NCI-H1048 (cell line): Measurements from ENCODE around the gene VIPAS39.

ENCODE experiments used
- DNase-seq: peaks from one replicate; lab custom pipeline; 2025; lab: John Stamatoyannopoulos, UW

Gene VIPAS39

DNA sequence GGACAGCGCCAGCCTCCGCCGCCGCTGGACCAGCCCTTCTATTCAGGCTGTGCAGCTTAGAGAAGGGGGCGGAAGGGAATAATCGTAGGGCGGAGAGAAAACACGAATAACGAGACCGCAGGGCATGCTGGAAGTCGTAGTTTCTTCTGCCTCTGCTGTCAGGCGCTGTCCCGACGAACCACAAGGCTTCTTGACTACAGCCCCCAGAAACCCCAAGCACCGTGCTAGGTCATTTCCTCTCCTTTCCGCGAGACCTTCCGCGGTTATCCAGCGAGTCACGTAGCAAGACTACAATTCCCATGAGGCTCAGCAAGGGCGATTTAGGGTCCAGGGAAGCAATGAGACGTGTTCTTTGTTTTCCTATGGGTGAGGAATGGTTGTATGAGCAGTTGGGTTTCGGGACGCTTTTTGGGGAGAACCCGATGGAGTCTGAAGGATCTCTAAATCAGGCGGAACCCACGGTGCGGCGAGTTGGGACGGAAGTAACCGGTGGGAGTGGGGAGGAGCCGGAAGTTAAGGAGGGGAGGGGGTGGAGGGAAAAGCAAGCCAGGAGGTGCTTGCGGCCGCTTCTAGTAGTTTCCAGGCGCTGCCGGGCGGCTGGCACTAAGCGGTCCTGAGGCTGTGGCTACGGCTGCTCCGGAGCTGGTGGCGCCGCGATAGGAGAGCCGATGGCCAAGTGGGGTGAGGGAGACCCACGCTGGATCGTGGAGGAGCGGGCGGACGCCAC lies at the start of gene VIPAS39, which contains the start of gene AHSA1:
Gene VIPAS39, minus strand, starts transcription at position 80 of the 727 bp plus-strand sequence. CDS start 3,499 bp downstream, outside the sequence.
Gene AHSA1, plus strand, starts transcription at position 572 of the 727 bp plus-strand sequence. Its CDS starts 97 bp downstream, at position 669.
- DNase-seq: peak; percentile 93

DNA sequence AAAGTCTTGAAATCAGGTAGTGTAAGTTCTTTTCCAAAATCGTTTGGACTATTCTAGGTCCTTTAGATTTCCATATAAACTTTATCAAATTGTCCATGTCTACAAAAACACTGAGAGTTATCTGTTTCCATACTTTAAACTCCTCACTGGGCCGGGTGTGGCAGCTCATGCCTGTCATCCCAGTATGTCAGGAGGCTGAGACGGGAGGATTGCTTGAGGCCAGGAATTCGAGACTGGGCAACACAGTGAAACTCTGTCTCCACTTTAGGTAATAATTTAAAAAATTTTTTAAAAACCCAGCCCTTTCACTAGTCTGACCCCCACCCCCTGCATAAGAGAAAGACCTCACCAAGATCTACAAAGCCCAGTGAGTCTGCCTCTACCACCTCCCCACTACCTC lies 47.6 kb upstream of the VIPAS39 start:
- DNase-seq: no peak

DNA sequence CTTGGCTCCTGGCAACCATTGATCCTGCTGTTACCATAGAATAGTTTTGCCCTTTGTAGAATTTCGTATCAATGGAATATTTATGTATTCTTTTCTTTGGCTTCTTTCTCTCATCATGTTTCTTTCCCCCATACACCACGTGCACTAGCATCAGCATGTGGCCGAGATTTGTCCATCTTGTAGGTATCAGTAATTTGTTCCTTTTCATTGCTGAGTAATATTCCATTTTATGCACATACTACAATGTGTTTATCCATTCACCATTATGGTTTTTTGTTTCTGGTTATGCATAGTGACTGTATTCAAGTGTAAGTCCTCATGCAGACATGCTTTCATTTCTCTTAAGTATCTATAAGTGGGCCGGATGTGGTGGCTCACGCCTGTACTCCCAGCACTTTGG lies 45.7 kb upstream of the VIPAS39 start:
- no peak for DNase-seq

DNA sequence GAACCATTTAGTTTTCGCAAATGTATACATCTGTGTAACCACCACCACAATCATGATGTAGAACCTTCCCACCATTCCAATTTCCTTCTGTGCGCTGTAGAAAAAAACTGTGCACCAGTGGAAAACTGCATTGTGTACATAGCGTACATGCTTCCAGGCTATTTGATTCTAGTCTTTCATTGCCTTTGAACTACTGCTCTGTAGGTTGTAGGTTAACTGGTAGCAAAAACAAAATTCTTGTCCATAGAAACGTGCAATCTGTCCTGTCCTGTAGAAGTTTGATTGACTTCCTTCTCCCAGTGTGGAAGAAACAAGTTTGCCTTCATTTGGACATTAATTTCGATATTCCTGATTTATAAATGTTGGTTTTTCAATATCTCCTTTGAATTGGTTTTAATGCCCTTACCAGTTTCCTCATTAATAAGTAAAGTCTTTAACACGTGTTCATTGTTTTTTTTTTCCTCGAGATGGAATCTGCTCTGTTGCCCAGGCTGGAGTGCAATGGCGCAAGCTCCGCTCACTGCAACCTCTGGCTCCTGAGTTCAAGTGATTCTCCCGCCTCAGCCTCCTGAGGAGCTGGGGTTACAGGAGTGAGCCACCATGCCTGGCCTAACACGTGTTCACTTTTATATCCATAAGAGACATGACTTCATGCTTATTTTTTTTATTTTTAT lies 44.8 kb upstream of the VIPAS39 start:
- no peak for DNase-seq

DNA sequence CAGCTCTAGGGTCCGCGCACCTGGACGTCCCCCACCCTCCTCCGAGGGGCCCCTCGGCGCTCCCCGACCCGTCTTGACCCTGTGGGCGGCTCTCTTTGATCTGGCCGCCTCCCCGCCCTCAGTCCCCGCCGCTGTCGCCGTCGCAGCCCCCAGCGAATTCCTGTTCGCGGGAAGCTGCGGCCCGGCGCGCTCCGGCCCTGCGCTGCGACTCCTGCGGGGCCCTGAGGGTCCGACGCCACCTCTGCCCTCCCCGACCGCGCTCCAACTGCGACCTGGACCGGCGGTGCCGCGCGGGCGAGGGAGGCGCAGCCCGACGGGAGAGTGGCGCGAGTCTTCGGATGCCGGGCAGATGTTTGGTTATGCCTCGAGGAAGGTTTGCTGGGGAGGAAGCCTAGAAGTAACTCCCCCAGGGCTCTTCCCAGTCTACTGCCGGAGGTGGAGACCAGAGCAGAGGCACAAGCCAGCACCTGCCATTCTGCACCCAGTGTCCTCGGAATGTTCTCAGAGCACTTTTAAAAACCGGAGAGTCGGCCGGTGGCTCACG lies 41.7 kb upstream of the VIPAS39 start:
- DNase-seq: no peak

DNA sequence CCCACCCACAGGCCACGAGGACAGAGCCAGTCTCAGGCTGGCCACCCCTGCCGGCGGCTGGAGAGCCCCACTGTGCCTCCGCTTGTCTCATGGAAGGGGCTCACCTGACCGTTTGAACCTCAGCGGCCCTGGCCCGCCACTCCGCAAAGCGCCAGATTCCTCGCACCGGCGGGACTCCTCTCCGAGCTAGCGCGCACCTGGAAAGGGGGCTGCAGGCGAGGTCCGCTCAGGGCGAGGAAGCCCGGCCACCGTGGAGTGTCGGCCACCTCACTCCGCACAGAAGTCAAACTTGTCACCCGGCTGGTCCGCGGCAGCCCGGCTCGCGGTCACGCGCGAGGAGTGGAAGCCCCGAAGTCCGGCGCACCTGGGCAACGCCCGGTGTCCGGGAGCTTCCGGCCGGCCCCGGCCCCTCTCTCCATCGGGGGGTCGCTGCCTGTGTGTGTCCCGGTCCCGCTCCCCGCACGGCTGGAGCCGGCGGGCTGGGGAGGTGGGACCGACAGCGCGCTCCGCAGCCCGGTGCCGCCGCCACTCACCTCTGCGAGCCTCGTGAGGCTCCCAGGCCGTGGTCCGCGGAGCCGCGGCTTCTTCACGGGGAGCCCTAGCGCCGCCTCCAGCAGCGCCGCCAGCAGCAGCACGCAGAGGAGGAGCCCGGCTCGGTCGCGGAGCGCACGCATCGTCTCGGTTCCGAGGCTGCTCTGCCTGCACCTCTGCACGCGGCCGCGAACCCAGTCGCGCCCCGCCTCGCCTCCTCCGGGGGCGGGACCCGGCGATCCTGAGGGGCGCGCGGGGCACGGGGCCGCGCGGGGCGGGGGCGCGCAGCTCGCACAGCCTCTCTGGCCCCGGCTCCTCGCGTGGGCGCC lies 40.9 kb upstream of the VIPAS39 start, which contains the start of gene ISM2:
Gene ISM2, minus strand, starts transcription at position 697 of the 860 bp plus-strand sequence. Its CDS starts 23 bp downstream, at position 674.
- DNase-seq: no peak

DNA sequence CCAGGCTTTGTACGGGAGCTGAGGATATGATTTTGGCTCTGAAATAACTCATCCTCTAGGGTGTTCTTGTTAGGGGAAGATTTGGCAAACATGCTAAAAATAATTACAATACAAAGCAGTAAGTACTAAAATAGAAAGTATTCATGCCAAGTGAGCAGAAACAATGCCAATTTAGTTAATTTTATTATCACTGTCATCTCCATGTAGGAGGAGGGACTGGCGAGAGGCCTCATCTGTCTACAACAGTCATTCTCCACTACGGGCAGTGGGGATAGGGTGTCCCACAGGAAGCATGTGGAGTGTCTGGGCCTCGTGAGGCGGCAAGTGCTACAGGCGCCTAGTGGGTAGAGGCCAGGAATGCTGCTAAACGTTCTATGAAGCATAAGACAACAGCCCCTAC lies 37.9 kb upstream of the VIPAS39 start:
- no peak for DNase-seq

DNA sequence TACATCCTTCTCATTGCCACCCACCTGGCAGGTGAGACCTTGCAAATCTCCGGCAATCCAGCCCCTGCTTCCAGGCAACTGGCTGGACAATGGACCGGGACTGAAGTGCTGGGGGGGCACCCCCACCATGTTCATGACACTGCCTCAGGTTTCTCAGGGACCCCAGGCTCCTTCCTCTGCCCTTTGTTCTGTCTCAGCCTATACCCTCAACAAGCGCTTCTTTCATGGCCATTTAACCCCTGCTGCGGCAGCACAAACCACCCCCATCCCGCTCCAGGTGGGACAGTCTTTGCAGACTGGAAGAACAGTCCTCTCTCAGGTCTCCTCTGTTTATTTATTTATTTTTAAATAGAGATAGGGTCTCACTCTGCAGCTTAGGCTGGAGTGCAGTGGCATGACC lies 33.7 kb upstream of the VIPAS39 start:
- DNase-seq: no peak

DNA sequence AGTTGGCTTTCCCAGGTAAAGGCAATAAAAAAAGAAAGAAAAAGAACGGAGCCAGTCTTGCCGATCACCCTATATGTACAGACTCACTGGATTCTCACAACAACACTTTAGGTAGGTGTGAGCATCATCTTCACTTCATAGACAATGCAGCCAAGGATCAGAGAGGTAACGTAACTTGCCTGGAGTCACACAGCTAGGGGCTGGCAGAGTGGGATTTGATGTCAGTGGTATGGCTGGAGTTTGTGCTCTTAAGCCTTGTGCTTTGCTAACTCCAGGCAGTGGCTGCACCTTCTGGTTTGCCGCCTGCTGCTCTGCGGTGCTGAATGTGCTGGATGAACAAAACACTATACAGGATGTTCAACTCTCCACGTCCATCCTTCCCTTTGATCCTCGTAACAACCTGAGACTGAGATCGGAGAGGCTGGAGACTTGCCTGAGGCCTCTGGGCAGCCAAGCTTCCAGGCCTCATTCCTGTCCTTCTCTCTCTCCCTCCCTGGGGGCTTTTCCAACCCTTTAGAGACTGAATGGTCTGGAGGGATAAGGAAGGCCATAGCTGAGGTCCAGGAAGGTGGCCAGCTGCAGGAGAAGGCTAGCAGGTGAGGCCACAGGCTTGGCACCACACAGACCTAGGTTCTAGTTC lies 33.1 kb upstream of the VIPAS39 start:
- DNase-seq: no peak

DNA sequence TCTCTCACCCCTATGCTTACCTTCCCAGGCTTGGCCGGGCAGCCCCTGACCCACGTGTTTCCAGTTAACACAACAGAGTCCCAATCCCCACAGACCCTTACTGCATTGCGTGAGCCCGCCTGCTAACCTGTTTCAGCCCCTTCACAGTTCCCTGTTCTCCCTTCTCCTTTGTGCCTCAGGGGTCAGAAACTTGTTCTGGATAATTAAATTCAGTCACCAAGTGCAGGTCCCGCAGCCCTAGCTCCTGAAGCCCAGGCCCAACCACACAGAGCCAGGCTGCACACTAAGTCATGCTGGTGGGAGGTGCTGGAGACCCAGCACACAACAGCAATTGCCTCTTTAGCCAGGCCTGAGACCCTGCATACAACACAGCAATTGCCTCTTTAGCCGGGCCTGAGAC lies 31.6 kb upstream of the VIPAS39 start:
- DNase-seq: no peak

DNA sequence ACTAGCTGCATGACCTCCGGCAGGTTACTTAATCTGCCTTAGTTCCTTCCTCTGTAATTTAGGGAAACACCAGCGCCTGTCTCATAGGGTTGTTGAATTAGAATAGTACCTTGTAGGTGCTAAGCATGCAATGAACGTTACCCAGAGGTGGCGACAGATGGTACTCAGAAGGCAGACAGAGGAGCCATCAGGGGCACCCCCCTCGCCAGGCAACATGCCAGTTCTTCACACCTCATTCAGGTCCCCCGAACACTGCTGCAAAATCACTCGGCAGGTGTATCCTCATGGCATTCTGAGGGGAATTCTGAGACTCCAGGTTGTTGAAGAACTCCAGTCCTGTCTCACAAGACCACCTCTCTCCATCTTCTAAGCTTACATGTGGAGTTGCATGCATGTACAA lies 31.2 kb upstream of the VIPAS39 start:
- no peak for DNase-seq

DNA sequence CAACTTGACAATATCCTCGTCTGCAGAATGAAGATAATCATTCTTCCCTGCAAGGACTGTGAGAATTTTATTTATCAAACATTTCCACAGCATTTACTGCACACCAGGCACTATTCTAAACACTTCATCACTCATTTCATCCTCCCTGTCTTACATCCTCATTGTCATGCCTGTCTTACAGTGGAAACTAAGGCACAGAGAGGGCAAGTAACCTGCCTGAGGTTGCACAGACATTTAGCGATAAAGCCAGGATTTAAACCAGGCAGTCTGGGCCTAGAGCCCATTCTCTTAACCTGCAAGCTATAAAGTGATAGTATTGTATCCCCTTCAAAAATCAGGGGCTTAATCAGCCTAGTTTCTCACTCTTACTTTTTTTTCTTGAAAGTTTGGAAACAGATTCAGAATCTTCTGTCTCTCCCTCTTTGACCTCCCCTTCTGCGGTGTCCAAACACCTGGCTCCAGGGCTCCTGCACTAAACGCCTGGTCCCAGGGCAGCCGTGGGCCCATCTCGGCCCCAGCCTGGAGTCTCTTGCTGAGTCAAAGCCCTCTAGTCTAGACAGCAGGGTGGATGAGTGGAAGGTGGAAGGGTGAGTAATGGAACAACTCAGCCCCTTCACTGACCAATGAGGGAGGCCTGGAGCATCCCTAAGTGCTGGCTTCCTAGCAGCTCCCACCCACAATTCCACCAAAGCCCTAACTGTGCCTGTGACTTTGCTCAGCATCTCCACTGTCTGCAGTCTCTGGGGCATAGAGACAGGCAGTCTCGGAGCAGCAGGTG lies 28.7 kb upstream of the VIPAS39 start:
- no peak for DNase-seq

DNA sequence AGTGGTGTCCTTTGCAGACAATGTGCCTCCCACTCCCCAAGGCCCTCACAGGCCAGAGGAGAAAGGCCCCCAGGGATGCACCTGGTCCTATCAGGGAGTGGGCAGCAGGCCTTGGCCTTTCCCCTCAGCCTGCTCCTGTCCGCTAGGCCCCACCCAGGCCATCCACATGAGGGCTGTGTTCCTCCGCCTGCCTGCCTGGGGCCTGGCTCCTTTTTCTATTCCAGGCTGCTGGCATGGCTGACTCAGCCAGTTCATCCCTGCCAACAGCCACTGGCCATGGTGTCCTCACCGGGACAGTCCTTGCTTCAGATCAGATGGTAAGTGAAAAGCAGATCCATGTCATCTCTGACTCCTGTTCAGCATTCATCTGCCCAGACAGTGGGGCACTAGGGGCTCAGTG lies 27.9 kb upstream of the VIPAS39 start:
- no peak for DNase-seq

DNA sequence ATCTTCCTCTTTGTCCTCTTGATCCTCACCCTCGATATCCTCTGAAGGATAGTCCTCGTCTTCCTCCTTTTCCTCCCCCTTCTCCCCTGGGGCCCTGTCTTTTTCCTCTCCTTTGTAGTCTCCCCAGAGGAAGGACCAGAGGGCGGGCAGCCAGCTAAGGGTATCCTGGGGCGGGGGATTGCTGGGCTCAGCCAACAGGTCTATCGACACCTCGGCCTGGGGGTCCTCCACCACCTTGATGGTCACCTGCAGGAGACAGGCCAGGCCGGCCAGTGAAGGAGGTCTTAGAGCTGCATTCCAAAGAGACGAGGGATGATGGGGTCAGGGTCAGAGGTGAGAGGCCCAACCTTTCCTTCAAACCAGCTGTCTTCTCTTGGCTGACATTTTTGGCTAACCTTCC lies 25.0 kb upstream of the VIPAS39 start:
- DNase-seq: no peak

DNA sequence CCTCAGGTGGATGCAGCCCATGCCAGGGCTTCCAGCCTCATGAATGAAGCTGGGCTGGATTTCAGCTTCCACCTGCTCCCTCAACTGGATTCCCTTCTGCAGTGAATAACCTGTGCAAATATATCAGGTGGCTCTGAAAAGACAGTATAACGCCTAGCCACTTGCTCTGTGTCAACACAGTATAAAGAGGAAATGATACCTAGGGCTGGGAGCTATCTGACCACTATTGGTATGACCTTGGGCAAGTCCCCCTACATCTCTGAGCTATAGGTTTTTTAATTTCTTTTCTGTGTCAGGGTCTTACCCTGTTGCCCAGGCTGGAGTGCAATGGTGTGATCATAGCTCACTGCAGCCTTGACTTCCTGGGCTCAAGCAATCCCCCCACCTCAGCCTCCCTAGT lies 21.4 kb upstream of the VIPAS39 start:
- DNase-seq: no peak

DNA sequence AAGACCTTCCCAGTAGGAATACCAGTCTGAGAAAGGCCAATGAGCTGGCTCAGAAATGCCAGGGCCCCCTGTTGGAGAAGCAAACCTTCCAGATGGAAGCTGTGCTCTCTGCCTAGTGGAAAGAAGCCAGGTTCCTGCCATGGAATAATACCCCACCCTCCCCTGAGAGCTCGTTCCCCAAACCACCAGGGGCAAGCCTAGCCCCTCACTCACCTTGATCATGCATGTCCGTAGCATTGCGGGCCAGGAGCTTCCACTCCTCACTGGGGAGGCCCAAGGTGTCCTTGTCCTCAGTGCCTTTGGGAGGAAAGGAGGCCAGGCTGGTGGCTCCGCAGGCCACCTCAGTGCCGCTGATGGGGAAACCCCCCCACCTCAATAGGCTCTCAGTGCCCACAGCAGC lies 20.6 kb upstream of the VIPAS39 start:
- no peak for DNase-seq

DNA sequence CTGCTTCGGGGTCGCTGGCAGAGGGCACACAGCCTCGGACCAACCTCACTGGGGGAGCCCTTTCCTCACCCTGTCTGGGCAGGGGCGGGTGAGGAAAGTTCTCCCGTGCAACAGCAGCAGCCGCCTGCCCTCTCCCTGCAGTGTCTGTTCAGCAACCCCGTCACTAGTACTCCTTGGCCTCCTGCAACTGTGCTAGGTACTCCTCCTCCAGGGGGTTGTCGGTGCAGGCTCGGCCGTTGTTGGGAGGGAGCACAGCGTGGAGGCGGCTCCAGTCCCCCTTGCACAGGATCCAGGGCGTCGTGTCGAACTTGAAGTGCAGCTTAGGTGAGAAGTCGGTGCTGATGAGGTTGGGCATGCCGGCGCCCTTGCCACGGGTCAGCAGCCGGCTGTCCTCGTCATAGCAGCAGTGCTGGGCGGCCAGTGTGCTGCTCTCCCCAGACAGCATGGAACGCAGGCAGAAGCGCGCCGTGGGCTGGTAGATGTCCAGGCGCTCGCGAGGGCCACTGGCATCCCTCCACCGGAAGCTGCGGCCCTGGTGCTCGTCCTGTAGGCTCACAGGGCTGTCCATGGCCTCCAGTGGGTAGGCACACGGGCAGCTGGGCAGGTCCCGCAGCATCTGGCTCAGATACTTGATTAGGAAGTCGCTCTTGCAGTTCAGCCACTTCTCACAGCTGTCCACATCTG lies 18.2 kb upstream of the VIPAS39 start:
- no peak for DNase-seq

DNA sequence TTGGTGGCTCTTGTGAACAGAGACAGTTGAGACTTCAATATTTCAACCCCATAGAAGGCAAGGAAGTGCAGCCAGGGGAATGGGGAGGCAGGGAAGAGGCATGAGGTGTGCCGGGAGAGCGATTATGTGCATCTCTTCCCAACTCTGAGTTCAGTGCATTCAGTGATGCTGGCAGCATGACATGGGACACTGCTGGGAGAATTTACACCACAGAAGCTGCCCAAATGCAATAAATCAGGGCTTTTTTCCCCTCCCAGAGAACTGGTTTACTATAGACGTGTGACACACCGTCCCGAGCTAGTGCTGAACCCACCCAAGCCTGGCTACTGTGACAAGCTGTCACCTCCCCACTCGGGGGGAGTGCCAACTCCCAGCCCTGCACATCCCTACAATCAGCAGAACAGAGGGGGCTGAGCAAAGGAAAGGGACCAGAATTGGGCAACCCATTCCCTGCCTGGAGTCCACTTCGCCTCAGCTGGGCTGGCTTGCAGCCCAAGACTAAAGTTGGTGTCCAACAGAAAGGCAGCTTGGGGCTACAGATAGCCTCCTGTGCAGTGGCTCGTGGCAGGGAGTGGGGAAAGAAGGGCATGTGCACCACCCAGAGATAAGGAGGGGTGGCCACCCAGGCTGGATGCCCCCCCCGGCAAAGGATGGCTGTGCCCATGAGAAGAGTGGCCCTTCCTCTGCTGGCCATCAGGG lies 17.2 kb upstream of the VIPAS39 start:
- DNase-seq: no peak

DNA sequence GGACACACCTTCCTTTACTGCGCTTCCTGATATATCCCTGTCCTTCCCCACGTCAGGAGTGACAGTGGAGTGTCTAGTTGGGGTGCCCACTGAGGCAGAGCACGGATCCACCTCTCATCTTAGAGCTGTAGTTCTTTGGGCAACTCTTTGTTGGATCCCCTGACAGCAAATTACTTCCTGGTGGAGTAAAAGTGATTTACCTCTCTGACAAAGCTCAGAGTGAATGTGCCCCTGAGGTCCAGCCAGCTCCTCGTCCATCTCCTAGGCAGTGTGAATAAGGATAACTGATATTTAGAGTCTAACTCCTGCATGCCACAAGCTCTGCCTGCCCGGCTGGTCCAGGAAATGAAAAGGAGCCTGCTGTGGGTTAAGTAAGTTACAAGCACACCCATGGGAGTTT lies 16.5 kb upstream of the VIPAS39 start:
- DNase-seq: no peak
